Uterus (tissue), 4 donors: ENCODE data around the gene LTK. TPM values are rescaled to one million over a fixed set of nuclear protein-coding genes. Genes with fewer than 3 reads are reported as not detected.

Experiments used
- DNase-seq, 2 donors: peaks; one replicate each; pipeline ENCODE4 v3.0.0-alpha.2; 2019 to 2020
- H3K27ac ChIP-seq, 2 donors: fragments of 200-600 bp; sonication (generic); 1 replicate in 1 of 2; 2 replicates in 1 of 2; pipeline ENCODE4 v1.5.1; 2016 to 2018
- H3K27me3 ChIP-seq, 2 donors: fragments of 200-600 bp; sonication (generic); one replicate each; pipeline ENCODE4 v1.5.1; 2018 to 2019; ENCODE audit warnings: control low read depth in 1 of 2
- H3K36me3 ChIP-seq, 2 donors: fragments of 200-600 bp; sonication (generic); one replicate each; pipeline ENCODE4 v1.5.1; 2019; ENCODE audit warnings: control low read depth in 1 of 2
- H3K4me1 ChIP-seq, 2 donors: fragments of 200-600 bp; sonication (generic); one replicate each; pipeline ENCODE4 v1.5.1; 2018 to 2019; ENCODE audit warnings: control low read depth in 1 of 2
- H3K4me3 ChIP-seq, 2 donors: fragments of 200-600 bp; sonication (generic); 1 replicate in 1 of 2; 2 replicates in 1 of 2; pipeline ENCODE4 v1.5.1; 2018 to 2019; ENCODE audit warnings: mild to moderate bottlenecking in 1 of 2
- H3K9me3 ChIP-seq, 2 donors: fragments of 200-600 bp; sonication (generic); one replicate each; pipeline ENCODE4 v1.5.1; 2019; ENCODE audit warnings: control low read depth in 1 of 2
- CTCF ChIP-seq, 4 experiments: fragments of 200-600 bp in 2 of 4; fragments of 450-650 bp in 2 of 4; sonication (generic) in 2 of 4; IDR thresholded peaks; one replicate each; pipeline ENCODE4 v1.5.1; 2016 to 2019; ENCODE audit warnings: antibody characterized with exemption in 4 of 4, mild to moderate bottlenecking in 2 of 4, moderate library complexity in 1 of 4
- POLR2A ChIP-seq, 2 donors: fragments of 450-650 bp; IDR thresholded peaks; one replicate each; pipeline ENCODE4 v1.6.1; 2016; ENCODE audit warnings: antibody characterized with exemption in 2 of 2, mild to moderate bottlenecking in 1 of 2, moderate library complexity in 1 of 2
- intact Hi-C: fragments of 100-400 bp; cut with DNase I; formaldehyde crosslinking; loops from one replicate; pipeline ENCODE4 v1.15.1; 2023; ENCODE audit warnings: low total_unique reads
- total RNA-seq, 4 donors: library from RNA; depleted of rRNA in 3 of 4; stranded (reverse); fragments of >200 nt in 3 of 4; gene quantifications; one replicate each; pipeline versions ENCODE4 v1.1.0 to v1.2.4, GENCODE V29; 2014 to 2023
- donor health status: DM: yes; HTN: yes; CAD: no.

LTK gene
- total RNA-seq, 4 donors from 2014 or later = 0.24 to 0.55 TPM; not detected in 2

DNA sequence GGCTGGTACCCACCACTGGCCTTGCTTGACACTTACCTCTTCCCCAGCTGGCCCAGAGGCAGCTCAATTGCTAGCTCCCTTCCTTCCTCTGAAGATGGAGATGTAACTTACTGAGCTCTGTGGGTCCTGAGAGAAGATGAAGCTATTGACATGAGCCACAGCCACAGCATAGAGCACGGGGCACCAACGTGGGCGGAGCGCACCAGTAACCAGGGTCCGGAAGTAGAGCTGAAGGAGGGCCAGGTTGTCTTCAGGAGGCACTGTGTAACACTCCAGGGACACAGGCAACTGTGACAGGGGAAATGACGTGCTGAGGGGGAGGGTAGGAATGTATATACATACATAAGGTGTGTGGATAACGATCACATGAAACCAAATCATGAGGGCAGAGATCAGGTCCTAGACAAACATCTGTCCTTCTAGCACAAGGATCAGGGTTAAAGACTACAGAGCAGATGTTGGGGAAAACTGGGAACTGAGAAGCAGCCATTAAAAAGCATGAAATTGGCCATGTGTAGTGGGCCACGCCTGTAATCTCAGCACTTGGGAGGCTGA, 4.3 kb upstream of the LTK start:
- DNase-seq = no peak
- Histone ChIP-seq H3K27ac (no peak overlapping the region), H3K4me3 (no peak overlapping the region), H3K27me3 (peaks cover 0 to 12% of the 10 kb centered on the region in 2 donors), H3K36me3 (no peaks in the 10 kb centered on the region), H3K9me3 (no peaks in the 10 kb centered on the region), H3K4me1 (peaks cover 0 to 7% of the 10 kb centered on the region in 2 donors)
- intact Hi-C loops = no loop called here
- TF ChIP-seq POLR2A (IDR thresholded peaks at IDR 0.05) (no peak), CTCF (IDR thresholded peaks at IDR 0.05) (no peak)

DNA sequence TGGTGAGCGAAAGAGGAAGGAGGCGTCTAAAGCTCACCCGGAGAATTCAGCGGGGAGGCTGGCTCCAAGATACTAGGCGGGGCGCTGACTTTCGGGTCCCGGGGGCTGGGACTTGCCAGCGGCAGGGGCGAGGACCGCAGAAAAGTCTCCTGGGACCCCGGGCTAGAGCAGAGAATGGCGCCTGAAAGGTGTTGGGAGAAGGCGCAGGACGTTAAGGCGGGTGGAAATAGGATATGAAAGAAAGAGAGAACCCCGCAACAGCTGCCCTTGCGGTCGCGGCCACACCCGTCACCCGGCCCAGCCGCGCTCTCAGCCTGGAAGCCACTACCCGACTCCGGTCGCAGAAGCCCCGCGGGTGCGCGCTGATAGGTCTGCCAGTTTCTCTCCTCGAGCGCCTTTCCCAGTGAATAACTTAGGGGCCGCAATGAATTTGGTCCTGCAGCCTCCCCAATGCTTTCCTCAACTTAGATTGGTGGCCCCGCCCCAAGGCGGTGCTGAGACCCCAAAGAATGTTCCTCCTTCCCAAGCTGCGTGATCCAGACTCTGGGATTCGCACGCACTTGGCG, 604 bp downstream of the LTK start:
- H3K36me3 ChIP-seq = no peaks in the 10 kb centered on the region
- intact Hi-C loops = no loop called here
- no peak overlapping the region for H3K27ac ChIP-seq

DNA sequence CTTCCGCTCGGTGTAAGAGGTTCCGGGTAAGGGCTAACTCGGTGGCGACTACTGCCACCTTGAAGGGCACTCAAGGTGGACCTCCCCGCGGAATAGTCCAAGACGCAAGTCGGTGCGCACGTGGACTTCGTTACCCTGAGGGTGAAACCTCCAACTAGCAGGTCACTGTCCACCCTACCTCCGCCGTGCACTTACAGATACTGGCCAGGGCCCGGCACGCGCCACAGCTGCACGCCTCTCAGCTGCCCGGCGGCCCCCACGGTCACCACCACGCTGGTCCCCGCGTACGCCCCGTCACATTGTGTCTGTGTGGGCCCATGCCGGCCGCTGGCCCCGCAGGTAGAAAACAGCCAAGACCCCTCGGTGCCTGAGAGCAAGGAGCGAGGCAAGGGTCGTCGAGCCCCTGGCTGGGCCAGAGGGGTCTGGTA, 1.1 kb downstream of the LTK start:
- no peak for DNase-seq
- Histone ChIP-seq H3K27ac (no peak overlapping the region), H3K36me3 (no peaks in the 10 kb centered on the region), H3K27me3 (peaks cover 14 to 19% of the 10 kb centered on the region in 2 donors), H3K9me3 (no peaks in the 10 kb centered on the region), H3K4me3 (peak overlapping the region in 1 of 2 donors; percentile 0), H3K4me1 (peaks cover 0 to 24% of the 10 kb centered on the region in 2 donors)
- intact Hi-C loops = no loop called here
- no peak for TF ChIP-seq CTCF (IDR thresholded peaks at IDR 0.05)

More for the DNA sequence above, 604 bp downstream of the LTK start:
- Histone ChIP-seq H3K9me3 (no peaks in the 10 kb centered on the region), H3K4me1 (peaks cover 0 to 24% of the 10 kb centered on the region in 2 donors), H3K27me3 (peaks cover 14 to 19% of the 10 kb centered on the region in 2 donors), H3K4me3 (peak overlapping the region in 1 of 2 donors; percentile 0)
- TF ChIP-seq POLR2A (IDR thresholded peaks at IDR 0.05) = no peak
- TF ChIP-seq CTCF (IDR thresholded peaks at IDR 0.05) = no peak
- DNase-seq = peak in 1 of 2 donors; percentile 21

DNA sequence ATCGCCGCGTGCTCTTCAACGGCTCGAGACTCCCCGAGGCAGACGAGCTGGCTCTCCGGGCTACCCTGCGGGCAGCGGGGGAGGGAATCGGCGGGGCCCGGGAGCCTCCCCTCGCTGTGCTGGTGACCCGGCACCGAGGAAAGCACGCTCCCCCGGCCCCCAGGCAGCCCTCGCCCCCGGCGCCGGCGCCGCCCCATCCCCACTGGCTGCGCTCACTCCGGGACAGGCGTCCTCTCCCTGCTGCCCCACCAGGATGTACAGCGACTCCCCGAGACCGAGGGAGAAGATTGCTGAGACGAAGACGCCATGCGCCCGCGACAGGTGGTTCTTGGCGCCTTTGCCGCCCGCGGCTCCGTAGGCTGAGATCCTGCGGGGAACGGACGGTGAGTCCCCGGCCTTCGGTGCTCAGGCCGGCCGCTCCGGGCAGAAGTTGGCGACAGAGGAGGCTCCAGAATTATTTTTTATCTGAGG, 1.7 kb downstream of the LTK start:
- peaks cover 0 to 24% of the 10 kb centered on the region in 2 donors for H3K4me1 ChIP-seq
- no peak overlapping the region for H3K27ac ChIP-seq
- no peak for DNase-seq
- no peak for TF ChIP-seq CTCF (IDR thresholded peaks at IDR 0.05)
- intact Hi-C loops = no loop called here
- H3K9me3 ChIP-seq = no peaks in the 10 kb centered on the region
- H3K27me3 ChIP-seq = peaks cover 14 to 19% of the 10 kb centered on the region in 2 donors
- peak overlapping the region in 1 of 2 donors; percentile 3 for H3K4me3 ChIP-seq
- no peaks in the 10 kb centered on the region for H3K36me3 ChIP-seq

GRCh38 chr15:41511331-41511898, 2.2 kb downstream of the LTK start:
- H3K9me3 ChIP-seq = no peaks in the 10 kb centered on the region
- no peak overlapping the region for H3K27ac ChIP-seq
- H3K4me3 ChIP-seq = peak overlapping the region in 1 of 2 donors; percentile 3
- no peaks in the 10 kb centered on the region for H3K36me3 ChIP-seq
- intact Hi-C loops = no loop called here
- no peak for DNase-seq
- peaks cover 0 to 24% of the 10 kb centered on the region in 2 donors for H3K4me1 ChIP-seq
- TF ChIP-seq CTCF (IDR thresholded peaks at IDR 0.05) = no peak
- no peak for TF ChIP-seq POLR2A (IDR thresholded peaks at IDR 0.05)
- H3K27me3 ChIP-seq = peaks cover 14 to 19% of the 10 kb centered on the region in 2 donors
